ENCODE data around the gene DNAJB12.
A peak's percentile ranks its signal among the peaks of the same experiment; 100 is the strongest.
"Not testable (repeated sequence)": the region's sequence is repeated elsewhere in the genome, so short reads cannot be mapped to it uniquely, and the experiment has no call there.

DNAJB12 gene

GRCh38 chr10:72328829-72329204, 25.9 kb downstream of the DNAJB12 start:
- Histone ChIP-seq H3K79me2 (ENCODE audit: insufficient read depth, low read length) (no peaks in the 10 kb centered on the region), H3F3A (ENCODE audit: insufficient read depth) (peaks cover 24% of the 10 kb centered on the region), H3K27me3 (ENCODE audit: low read length) (no peaks in the 10 kb centered on the region), H3K9me3 (ENCODE audit: insufficient read depth, low read length) (no peaks in the 10 kb centered on the region), H3K9ac (ENCODE audit: low read length) (peak overlapping the region; percentile 26), H4K20me1 (ENCODE audit: low read depth, low read length) (no peaks in the 10 kb centered on the region), H2AFZ (ENCODE audit: low read depth, low read length, severe bottlenecking) (no peak overlapping the region), H3K36me3 (ENCODE audit: low read length) (no peaks in the 10 kb centered on the region), H3K27ac (ENCODE audit: low read depth, low read length) (peak overlapping the region; percentile 66), H3K4me3 (ENCODE audit: insufficient read depth, low read length, poor library complexity, severe bottlenecking) (no peak overlapping the region), H3K4me2 (ENCODE audit: low read depth, low read length, poor library complexity, severe bottlenecking) (peak overlapping the region; percentile 39), H3K9me2 (replicated peaks; ENCODE audit: insufficient read depth, low read length) (no peaks in the 10 kb centered on the region)
- TF ChIP-seq EZH2phosphoT487 (conservative IDR thresholded peaks at IDR 0.05; ENCODE audit: low read length) = no peak
- no peak for TF ChIP-seq CTCF (IDR thresholded peaks at IDR 0.05; ENCODE audit: insufficient read depth, low read length, poor library complexity, severe bottlenecking)

- Histone ChIP-seq H3K4me2 (ENCODE audit: low read depth, low read length, poor library complexity, severe bottlenecking) (peak overlapping the region; percentile 1), H4K20me1 (ENCODE audit: low read depth, low read length) (no peaks in the 10 kb centered on the region), H3K36me3 (ENCODE audit: low read length) (no peaks in the 10 kb centered on the region), H3K79me2 (ENCODE audit: insufficient read depth, low read length) (no peaks in the 10 kb centered on the region), H3K27ac (ENCODE audit: low read depth, low read length) (peak overlapping the region; percentile 66), H2AFZ (ENCODE audit: low read depth, low read length, severe bottlenecking) (no peak overlapping the region), H3K9me3 (ENCODE audit: insufficient read depth, low read length) (no peaks in the 10 kb centered on the region), H3K27me3 (ENCODE audit: low read length) (no peaks in the 10 kb centered on the region), H3K9ac (ENCODE audit: low read length) (peak overlapping the region; percentile 26; the same call in 1 of the 2 replicates), H3K4me3 (ENCODE audit: insufficient read depth, low read length, poor library complexity, severe bottlenecking) (no peak overlapping the region), H3K9me2 (replicated peaks; ENCODE audit: insufficient read depth, low read length) (no peaks in the 10 kb centered on the region), H3F3A (ENCODE audit: insufficient read depth) (peaks cover 18% of the 10 kb centered on the region)
- TF ChIP-seq CTCF (IDR thresholded peaks at IDR 0.05; ENCODE audit: insufficient read depth, low read length, poor library complexity, severe bottlenecking) (peak; percentile 4), EZH2phosphoT487 (conservative IDR thresholded peaks at IDR 0.05; ENCODE audit: low read length) (no peak)
Measured at GRCh38 chr10:72328045-72328828, 26.5 kb downstream of the DNAJB12 start.

GRCh38 chr10:72326665-72327603, 27.8 kb downstream of the DNAJB12 start:
- H3K4me3 ChIP-seq (ENCODE audit: insufficient read depth, low read length, poor library complexity, severe bottlenecking); H3K36me3 ChIP-seq (ENCODE audit: low read length); H3K9me3 ChIP-seq (ENCODE audit: insufficient read depth, low read length); H4K20me1 ChIP-seq (ENCODE audit: low read depth, low read length); H2AFZ ChIP-seq (ENCODE audit: low read depth, low read length, severe bottlenecking); H3K9ac ChIP-seq (ENCODE audit: low read length); H3K79me2 ChIP-seq (ENCODE audit: insufficient read depth, low read length); H3K27ac ChIP-seq (ENCODE audit: low read depth, low read length); H3K4me2 ChIP-seq (ENCODE audit: low read depth, low read length, poor library complexity, severe bottlenecking); H3K27me3 ChIP-seq (ENCODE audit: low read length); H3K9me2 ChIP-seq (replicated peaks; ENCODE audit: insufficient read depth, low read length): not testable (repeated sequence)
- peaks cover 14% of the 10 kb centered on the region for H3F3A ChIP-seq (ENCODE audit: insufficient read depth)

DNA sequence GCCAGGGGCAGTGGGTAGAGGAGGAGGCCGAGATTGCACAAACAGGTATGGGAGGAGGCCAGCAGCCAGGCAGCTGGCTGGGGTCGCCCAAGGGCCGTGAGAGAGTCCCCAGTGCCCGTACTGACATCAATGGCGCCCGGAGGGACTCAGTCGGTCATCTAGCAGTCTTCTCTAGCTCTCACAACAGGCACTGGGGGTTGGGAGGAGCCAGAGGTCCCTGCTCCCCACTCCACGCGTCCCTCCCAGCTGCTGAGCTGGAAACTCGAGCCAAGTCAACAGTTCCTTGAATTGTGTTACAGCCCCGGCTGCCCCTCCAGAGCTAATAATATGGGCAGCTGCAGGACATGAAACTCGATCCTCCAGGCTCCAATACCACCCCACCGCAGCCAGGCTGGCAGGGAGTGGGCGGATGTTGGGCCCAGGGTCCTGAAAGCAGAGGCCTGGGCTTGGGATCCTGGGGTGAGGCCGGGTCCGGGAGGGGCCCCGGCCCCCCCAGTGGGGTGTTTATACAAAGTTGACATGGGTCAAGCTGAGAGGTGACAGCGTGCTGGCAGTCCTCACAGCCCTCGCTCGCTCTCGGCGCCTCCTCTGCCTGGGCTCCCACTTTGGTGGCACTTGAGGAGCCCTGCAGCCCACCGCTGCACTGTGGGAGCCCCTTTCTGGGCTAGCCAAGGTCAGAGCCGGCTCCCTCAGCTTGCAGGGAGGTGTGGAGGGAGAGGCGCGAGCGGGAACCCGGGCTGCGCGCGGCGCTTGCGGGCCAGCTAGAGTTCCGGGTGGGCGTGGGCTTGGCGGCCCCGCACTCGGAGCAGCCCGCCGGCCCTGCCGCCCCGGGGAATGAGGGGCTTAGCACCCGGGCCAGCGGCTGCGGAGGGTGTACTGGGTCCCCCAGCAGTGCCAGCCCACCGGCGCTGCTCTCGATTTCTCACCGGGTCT, 29.2 kb downstream of the DNAJB12 start:
- H3K9me2 ChIP-seq (replicated peaks; ENCODE audit: insufficient read depth, low read length); H3K36me3 ChIP-seq (ENCODE audit: low read length); H2AFZ ChIP-seq (ENCODE audit: low read depth, low read length, severe bottlenecking); H3K79me2 ChIP-seq (ENCODE audit: insufficient read depth, low read length); H4K20me1 ChIP-seq (ENCODE audit: low read depth, low read length); H3K4me2 ChIP-seq (ENCODE audit: low read depth, low read length, poor library complexity, severe bottlenecking); H3K27me3 ChIP-seq (ENCODE audit: low read length); H3K27ac ChIP-seq (ENCODE audit: low read depth, low read length); H3K9ac ChIP-seq (ENCODE audit: low read length); H3K9me3 ChIP-seq (ENCODE audit: insufficient read depth, low read length); H3K4me3 ChIP-seq (ENCODE audit: insufficient read depth, low read length, poor library complexity, severe bottlenecking): not testable (repeated sequence)
- peaks cover 26% of the 10 kb centered on the region for H3F3A ChIP-seq (ENCODE audit: insufficient read depth)
